WTC11 (cell line): Measurements from ENCODE around the gene TMEM238L.

Source experiments
- JAZF1 ChIP-seq: fragments of 250-450 bp; sonication (Bioruptor Pico); IDR thresholded peaks from 2 replicates; pipeline ENCODE4 v1.9.0; 2021; ENCODE audit warnings: moderate library complexity, mild to moderate bottlenecking, inconsistent platforms
- ZNF263 ChIP-seq: sonication (generic); formaldehyde crosslinking; IDR thresholded peaks from 2 replicates; pipeline ENCODE4 v1.8.1; 2022; ENCODE audit warnings: low read depth, mild to moderate bottlenecking, moderate library complexity, missing genetic modification reagents
- TF ChIP-seq, protein P1 (sequence below): fragments of 200-600 bp; IDR thresholded peaks from 2 replicates; pipeline ENCODE4 v1.8.0; 2022; ENCODE audit warnings: antibody characterized with exemption
- TF ChIP-seq, protein P2 (sequence below): sonication (generic); formaldehyde crosslinking; IDR thresholded peaks from 2 replicates; pipeline ENCODE4 v1.8.1; 2023; ENCODE audit warnings: mild to moderate bottlenecking, moderate library complexity, missing genetic modification reagents
- TF ChIP-seq, protein P3 (sequence below): sonication (generic); formaldehyde crosslinking; IDR thresholded peaks from 2 replicates; pipeline ENCODE4 v1.8.0; 2022; ENCODE audit warnings: missing genetic modification reagents

DNA sequence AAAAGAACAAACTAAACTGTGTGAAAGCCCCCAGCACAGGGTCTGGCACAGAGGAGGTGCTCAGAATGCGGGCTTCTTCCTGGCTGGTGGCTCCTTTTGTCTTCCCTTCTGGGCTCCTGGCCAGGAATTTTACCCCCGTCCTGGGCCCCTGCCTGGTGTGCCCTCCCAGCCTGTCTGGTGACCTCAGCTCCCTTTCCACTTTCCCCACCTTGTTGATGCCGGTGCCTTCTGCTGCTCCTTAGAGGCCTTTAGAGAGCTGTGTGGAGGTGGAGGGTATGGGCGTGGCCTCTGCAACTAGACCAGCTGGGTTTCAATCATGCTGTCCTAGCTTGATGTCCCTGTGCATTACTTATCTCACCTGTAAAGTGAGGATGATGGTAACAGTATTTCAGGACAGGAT is 17.2 kb upstream of the TMEM238L start:
- TF ChIP-seq, protein P1, sequence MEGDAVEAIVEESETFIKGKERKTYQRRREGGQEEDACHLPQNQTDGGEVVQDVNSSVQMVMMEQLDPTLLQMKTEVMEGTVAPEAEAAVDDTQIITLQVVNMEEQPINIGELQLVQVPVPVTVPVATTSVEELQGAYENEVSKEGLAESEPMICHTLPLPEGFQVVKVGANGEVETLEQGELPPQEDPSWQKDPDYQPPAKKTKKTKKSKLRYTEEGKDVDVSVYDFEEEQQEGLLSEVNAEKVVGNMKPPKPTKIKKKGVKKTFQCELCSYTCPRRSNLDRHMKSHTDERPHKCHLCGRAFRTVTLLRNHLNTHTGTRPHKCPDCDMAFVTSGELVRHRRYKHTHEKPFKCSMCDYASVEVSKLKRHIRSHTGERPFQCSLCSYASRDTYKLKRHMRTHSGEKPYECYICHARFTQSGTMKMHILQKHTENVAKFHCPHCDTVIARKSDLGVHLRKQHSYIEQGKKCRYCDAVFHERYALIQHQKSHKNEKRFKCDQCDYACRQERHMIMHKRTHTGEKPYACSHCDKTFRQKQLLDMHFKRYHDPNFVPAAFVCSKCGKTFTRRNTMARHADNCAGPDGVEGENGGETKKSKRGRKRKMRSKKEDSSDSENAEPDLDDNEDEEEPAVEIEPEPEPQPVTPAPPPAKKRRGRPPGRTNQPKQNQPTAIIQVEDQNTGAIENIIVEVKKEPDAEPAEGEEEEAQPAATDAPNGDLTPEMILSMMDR: no peak
- TF ChIP-seq ZNF263 (CRISPR knock-in tag): no peak
- TF ChIP-seq, protein P2, sequence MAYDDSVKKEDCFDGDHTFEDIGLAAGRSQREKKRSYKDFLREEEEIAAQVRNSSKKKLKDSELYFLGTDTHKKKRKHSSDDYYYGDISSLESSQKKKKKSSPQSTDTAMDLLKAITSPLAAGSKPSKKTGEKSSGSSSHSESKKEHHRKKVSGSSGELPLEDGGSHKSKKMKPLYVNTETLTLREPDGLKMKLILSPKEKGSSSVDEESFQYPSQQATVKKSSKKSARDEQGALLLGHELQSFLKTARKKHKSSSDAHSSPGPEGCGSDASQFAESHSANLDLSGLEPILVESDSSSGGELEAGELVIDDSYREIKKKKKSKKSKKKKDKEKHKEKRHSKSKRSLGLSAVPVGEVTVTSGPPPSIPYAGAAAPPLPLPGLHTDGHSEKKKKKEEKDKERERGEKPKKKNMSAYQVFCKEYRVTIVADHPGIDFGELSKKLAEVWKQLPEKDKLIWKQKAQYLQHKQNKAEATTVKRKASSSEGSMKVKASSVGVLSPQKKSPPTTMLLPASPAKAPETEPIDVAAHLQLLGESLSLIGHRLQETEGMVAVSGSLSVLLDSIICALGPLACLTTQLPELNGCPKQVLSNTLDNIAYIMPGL (CRISPR knock-in tag): no peak
- no peak for TF ChIP-seq JAZF1 (CRISPR knock-in tag)
- TF ChIP-seq, protein P3, sequence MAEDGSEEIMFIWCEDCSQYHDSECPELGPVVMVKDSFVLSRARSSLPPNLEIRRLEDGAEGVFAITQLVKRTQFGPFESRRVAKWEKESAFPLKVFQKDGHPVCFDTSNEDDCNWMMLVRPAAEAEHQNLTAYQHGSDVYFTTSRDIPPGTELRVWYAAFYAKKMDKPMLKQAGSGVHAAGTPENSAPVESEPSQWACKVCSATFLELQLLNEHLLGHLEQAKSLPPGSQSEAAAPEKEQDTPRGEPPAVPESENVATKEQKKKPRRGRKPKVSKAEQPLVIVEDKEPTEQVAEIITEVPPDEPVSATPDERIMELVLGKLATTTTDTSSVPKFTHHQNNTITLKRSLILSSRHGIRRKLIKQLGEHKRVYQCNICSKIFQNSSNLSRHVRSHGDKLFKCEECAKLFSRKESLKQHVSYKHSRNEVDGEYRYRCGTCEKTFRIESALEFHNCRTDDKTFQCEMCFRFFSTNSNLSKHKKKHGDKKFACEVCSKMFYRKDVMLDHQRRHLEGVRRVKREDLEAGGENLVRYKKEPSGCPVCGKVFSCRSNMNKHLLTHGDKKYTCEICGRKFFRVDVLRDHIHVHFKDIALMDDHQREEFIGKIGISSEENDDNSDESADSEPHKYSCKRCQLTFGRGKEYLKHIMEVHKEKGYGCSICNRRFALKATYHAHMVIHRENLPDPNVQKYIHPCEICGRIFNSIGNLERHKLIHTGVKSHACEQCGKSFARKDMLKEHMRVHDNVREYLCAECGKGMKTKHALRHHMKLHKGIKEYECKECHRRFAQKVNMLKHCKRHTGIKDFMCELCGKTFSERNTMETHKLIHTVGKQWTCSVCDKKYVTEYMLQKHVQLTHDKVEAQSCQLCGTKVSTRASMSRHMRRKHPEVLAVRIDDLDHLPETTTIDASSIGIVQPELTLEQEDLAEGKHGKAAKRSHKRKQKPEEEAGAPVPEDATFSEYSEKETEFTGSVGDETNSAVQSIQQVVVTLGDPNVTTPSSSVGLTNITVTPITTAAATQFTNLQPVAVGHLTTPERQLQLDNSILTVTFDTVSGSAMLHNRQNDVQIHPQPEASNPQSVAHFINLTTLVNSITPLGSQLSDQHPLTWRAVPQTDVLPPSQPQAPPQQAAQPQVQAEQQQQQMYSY (CRISPR knock-in tag): no peak
